Glutamatergic neuron (in vitro differentiated cells): ENCODE measurements around the gene VGLL2. TPM values are rescaled to one million over a fixed set of nuclear protein-coding genes. Genes with fewer than 3 reads are reported as not detected.

ENCODE experiments used
- DNase-seq: peaks from one replicate; pipeline ENCODE4 v3.0.0; 2022
- H3K27ac Mint-ChIP-seq: one replicate; pipeline ENCODE4 v1.8.0; 2020; ENCODE audit warnings: mild to moderate bottlenecking, mixed read lengths, inconsistent platforms; ENCODE audit not compliant: unreplicated experiment
- H3K27me3 Mint-ChIP-seq: one replicate; pipeline ENCODE4 v1.8.0; 2020; ENCODE audit warnings: mild to moderate bottlenecking, moderate library complexity, mixed read lengths, inconsistent platforms; ENCODE audit not compliant: unreplicated experiment
- H3K36me3 Mint-ChIP-seq: one replicate; pipeline ENCODE4 v1.8.0; 2020; ENCODE audit warnings: mild to moderate bottlenecking, mixed read lengths, inconsistent platforms; ENCODE audit not compliant: unreplicated experiment
- H3K4me1 Mint-ChIP-seq: one replicate; pipeline ENCODE4 v1.8.0; 2020; ENCODE audit warnings: mild to moderate bottlenecking, low read depth, mixed read lengths, inconsistent platforms; ENCODE audit not compliant: unreplicated experiment
- H3K4me3 Mint-ChIP-seq: one replicate; pipeline ENCODE4 v1.8.0; 2020; ENCODE audit warnings: mild to moderate bottlenecking, mixed read lengths, inconsistent platforms; ENCODE audit not compliant: unreplicated experiment
- H3K9me3 Mint-ChIP-seq: one replicate; pipeline ENCODE4 v1.8.0; 2020; ENCODE audit warnings: mild to moderate bottlenecking, moderate library complexity, mixed read lengths, inconsistent platforms; ENCODE audit not compliant: unreplicated experiment
- CTCF ChIP-seq: fragments of 200-600 bp; sonication (generic); IDR thresholded peaks from one replicate; pipeline ENCODE4 v1.5.0; 2021; ENCODE audit not compliant: partially characterized antibody, unreplicated experiment
- total RNA-seq: library from RNA; stranded (reverse); fragmentation: NEBNext Ultra II Directional; extraction: Animal tissue kit (Norgen Biotek cat#: 25700); gene quantifications from one replicate; pipeline ENCODE4 v1.2.1, GENCODE V29; 2021; ENCODE audit not compliant: unreplicated experiment

The VGLL2 gene
- total RNA-seq, 1 donor from 2014 or later, result not detected

- no peak for DNase-seq
- Mint-ChIP-seq H3K27ac (no peak overlapping the region), H3K27me3 (no peaks in the 10 kb centered on the region), H3K9me3 (peaks cover 2% of the 10 kb centered on the region), H3K4me1 (no peaks in the 10 kb centered on the region), H3K36me3 (no peaks in the 10 kb centered on the region), H3K4me3 (no peak overlapping the region)
- TF ChIP-seq CTCF, result no peak
Measured at GRCh38 chr6:117307655-117308054, 42.3 kb downstream of the VGLL2 start.

GRCh38 chr6:117309069-117309468 is 43.7 kb downstream of the VGLL2 start:
- Mint-ChIP-seq H3K27me3 (no peaks in the 10 kb centered on the region), H3K36me3 (no peaks in the 10 kb centered on the region), H3K4me1 (no peaks in the 10 kb centered on the region), H3K27ac (no peak overlapping the region), H3K4me3 (no peak overlapping the region), H3K9me3 (peaks cover 2% of the 10 kb centered on the region)
- TF ChIP-seq CTCF, result no peak
- no peak for DNase-seq

GRCh38 chr6:117309611-117310010 is 44.3 kb downstream of the VGLL2 start:
- Mint-ChIP-seq H3K27ac (no peak overlapping the region), H3K9me3 (peaks cover 2% of the 10 kb centered on the region), H3K4me1 (no peaks in the 10 kb centered on the region), H3K4me3 (no peak overlapping the region), H3K36me3 (no peaks in the 10 kb centered on the region), H3K27me3 (no peaks in the 10 kb centered on the region)
- no peak for DNase-seq
- no peak for TF ChIP-seq CTCF

- Mint-ChIP-seq H3K9me3 (peaks cover 2% of the 10 kb centered on the region), H3K27me3 (no peaks in the 10 kb centered on the region), H3K4me1 (no peaks in the 10 kb centered on the region), H3K36me3 (no peaks in the 10 kb centered on the region), H3K27ac (no peak overlapping the region), H3K4me3 (no peak overlapping the region)
- no peak for DNase-seq
- no peak for TF ChIP-seq CTCF
Measured at GRCh38 chr6:117311310-117311709, 46.0 kb downstream of the VGLL2 start.

GRCh38 chr6:117311726-117312125 is 46.4 kb downstream of the VGLL2 start:
- no peak for TF ChIP-seq CTCF
- H3K27me3 Mint-ChIP-seq, result no peaks in the 10 kb centered on the region
- peaks cover 2% of the 10 kb centered on the region for H3K9me3 Mint-ChIP-seq
- no peak for DNase-seq
- no peaks in the 10 kb centered on the region for H3K4me1 Mint-ChIP-seq
- H3K36me3 Mint-ChIP-seq, result no peaks in the 10 kb centered on the region
- H3K27ac Mint-ChIP-seq, result no peak overlapping the region
- no peak overlapping the region for H3K4me3 Mint-ChIP-seq
